ENCODE measurements around the gene REEP1. TPM values are rescaled to one million over a fixed set of nuclear protein-coding genes. Genes with fewer than 3 reads are reported as not detected.

The REEP1 gene
- total and polyA plus RNA-seq, 2 of the 13 experiments (the other 11 are each of a cell fraction or from before 2014, with no cell fraction given) = 0.27 TPM; not detected in 1

DNA sequence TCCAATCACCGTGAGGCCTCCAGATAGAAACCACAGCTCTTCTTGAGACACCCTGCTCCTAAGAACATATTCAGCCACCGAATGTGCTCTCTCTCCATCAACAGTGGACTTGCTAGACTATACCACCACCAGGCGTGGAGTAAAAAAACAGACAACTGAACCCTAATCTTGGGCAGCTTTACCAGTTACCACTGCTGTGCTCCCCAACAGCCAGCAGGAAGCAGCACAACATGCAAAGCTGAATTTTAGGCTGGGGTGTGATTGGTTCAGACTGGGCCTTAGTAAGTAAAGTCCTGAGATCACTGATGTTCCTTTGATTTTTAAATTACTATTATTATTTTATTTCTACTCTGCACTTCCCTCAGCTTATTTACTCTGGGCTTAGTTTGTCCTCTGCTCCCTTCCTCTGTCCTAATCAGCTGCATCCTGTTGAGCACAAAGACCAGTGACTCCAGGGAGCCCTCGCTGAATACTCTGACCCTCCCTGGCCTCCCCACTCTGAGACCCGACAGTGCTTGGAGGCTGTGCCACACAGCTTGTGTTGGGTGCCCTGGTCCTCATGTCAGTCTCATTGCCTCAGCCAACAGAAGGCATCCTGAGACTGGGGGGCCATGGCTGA, 116.3 kb downstream of the REEP1 start (continued):
- TF ChIP-seq, protein P1, sequence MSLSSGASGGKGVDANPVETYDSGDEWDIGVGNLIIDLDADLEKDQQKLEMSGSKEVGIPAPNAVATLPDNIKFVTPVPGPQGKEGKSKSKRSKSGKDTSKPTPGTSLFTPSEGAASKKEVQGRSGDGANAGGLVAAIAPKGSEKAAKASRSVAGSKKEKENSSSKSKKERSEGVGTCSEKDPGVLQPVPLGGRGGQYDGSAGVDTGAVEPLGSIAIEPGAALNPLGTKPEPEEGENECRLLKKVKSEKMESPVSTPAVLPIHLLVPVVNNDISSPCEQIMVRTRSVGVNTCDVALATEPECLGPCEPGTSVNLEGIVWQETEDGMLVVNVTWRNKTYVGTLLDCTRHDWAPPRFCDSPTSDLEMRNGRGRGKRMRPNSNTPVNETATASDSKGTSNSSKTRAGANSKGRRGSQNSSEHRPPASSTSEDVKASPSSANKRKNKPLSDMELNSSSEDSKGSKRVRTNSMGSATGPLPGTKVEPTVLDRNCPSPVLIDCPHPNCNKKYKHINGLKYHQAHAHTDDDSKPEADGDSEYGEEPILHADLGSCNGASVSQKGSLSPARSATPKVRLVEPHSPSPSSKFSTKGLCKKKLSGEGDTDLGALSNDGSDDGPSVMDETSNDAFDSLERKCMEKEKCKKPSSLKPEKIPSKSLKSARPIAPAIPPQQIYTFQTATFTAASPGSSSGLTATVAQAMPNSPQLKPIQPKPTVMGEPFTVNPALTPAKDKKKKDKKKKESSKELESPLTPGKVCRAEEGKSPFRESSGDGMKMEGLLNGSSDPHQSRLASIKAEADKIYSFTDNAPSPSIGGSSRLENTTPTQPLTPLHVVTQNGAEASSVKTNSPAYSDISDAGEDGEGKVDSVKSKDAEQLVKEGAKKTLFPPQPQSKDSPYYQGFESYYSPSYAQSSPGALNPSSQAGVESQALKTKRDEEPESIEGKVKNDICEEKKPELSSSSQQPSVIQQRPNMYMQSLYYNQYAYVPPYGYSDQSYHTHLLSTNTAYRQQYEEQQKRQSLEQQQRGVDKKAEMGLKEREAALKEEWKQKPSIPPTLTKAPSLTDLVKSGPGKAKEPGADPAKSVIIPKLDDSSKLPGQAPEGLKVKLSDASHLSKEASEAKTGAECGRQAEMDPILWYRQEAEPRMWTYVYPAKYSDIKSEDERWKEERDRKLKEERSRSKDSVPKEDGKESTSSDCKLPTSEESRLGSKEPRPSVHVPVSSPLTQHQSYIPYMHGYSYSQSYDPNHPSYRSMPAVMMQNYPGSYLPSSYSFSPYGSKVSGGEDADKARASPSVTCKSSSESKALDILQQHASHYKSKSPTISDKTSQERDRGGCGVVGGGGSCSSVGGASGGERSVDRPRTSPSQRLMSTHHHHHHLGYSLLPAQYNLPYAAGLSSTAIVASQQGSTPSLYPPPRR (CRISPR knock-in tag; IDR thresholded peaks at IDR 0.05; ENCODE audit: borderline replicate concordance) = no peak
- TF ChIP-seq ZNF563 (CRISPR knock-in tag; IDR thresholded peaks at IDR 0.05) (no peak), RELA (CRISPR knock-in tag; IDR thresholded peaks at IDR 0.05) (no peak), JDP2 (CRISPR knock-in tag; IDR thresholded peaks at IDR 0.05; ENCODE audit: borderline replicate concordance) (no peak), NONO (IDR thresholded peaks at IDR 0.05) (no peak), NONO (CRISPR knock-in tag; conservative IDR thresholded peaks at IDR 0.05) (0 out of 2 replicates have a peak, but pooled peaks have one; percentile 21), NFKBIZ (CRISPR knock-in tag; IDR thresholded peaks at IDR 0.05) (no peak), YEATS4 (CRISPR knock-in tag; IDR thresholded peaks at IDR 0.05; ENCODE audit: borderline replicate concordance) (no peak), ZMAT3 (CRISPR knock-in tag; conservative IDR thresholded peaks at IDR 0.05) (no peak), SOX13 (IDR thresholded peaks at IDR 0.05) (no peak), SOX13 (CRISPR knock-in tag; conservative IDR thresholded peaks at IDR 0.05 in 1 of 2, IDR thresholded peaks at IDR 0.05 in 1 of 2) (no peak), NKX3-1 (CRISPR knock-in tag; IDR thresholded peaks at IDR 0.05) (no peak), HMGA1 (CRISPR knock-in tag; conservative IDR thresholded peaks at IDR 0.05) (no peak), NFE2 (CRISPR knock-in tag; IDR thresholded peaks at IDR 0.05) (no peak), KDM5B (CRISPR knock-in tag; IDR thresholded peaks at IDR 0.05; ENCODE audit: borderline replicate concordance) (no peak), TP53 (CRISPR knock-in tag; conservative IDR thresholded peaks at IDR 0.05) (no peak), ZNF816 (CRISPR knock-in tag; IDR thresholded peaks at IDR 0.05; ENCODE audit: borderline replicate concordance) (no peak), ZSCAN21 (CRISPR knock-in tag; IDR thresholded peaks at IDR 0.05; ENCODE audit: borderline replicate concordance) (no peak)
- TF ChIP-seq, protein P2, sequence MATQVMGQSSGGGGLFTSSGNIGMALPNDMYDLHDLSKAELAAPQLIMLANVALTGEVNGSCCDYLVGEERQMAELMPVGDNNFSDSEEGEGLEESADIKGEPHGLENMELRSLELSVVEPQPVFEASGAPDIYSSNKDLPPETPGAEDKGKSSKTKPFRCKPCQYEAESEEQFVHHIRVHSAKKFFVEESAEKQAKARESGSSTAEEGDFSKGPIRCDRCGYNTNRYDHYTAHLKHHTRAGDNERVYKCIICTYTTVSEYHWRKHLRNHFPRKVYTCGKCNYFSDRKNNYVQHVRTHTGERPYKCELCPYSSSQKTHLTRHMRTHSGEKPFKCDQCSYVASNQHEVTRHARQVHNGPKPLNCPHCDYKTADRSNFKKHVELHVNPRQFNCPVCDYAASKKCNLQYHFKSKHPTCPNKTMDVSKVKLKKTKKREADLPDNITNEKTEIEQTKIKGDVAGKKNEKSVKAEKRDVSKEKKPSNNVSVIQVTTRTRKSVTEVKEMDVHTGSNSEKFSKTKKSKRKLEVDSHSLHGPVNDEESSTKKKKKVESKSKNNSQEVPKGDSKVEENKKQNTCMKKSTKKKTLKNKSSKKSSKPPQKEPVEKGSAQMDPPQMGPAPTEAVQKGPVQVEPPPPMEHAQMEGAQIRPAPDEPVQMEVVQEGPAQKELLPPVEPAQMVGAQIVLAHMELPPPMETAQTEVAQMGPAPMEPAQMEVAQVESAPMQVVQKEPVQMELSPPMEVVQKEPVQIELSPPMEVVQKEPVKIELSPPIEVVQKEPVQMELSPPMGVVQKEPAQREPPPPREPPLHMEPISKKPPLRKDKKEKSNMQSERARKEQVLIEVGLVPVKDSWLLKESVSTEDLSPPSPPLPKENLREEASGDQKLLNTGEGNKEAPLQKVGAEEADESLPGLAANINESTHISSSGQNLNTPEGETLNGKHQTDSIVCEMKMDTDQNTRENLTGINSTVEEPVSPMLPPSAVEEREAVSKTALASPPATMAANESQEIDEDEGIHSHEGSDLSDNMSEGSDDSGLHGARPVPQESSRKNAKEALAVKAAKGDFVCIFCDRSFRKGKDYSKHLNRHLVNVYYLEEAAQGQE (IDR thresholded peaks at IDR 0.05; ENCODE audit: borderline replicate concordance in 1 of 2, low read depth in 1 of 2, low read length in 2 of 2) = no peak
- TF ChIP-seq, protein P3, sequence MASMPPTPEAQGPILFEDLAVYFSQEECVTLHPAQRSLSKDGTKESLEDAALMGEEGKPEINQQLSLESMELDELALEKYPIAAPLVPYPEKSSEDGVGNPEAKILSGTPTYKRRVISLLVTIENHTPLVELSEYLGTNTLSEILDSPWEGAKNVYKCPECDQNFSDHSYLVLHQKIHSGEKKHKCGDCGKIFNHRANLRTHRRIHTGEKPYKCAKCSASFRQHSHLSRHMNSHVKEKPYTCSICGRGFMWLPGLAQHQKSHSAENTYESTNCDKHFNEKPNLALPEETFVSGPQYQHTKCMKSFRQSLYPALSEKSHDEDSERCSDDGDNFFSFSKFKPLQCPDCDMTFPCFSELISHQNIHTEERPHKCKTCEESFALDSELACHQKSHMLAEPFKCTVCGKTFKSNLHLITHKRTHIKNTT (CRISPR knock-in tag; IDR thresholded peaks at IDR 0.05) = no peak
- TF ChIP-seq, protein P4, sequence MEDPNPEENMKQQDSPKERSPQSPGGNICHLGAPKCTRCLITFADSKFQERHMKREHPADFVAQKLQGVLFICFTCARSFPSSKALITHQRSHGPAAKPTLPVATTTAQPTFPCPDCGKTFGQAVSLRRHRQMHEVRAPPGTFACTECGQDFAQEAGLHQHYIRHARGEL (CRISPR knock-in tag; IDR thresholded peaks at IDR 0.05) = no peak
